ENCODE results near the gene NOTCH2NLA.
"Not testable (repeated sequence)": the region's sequence is repeated elsewhere in the genome, so short reads cannot be mapped to it uniquely, and the experiment has no call there.

NOTCH2NLA gene

DNA sequence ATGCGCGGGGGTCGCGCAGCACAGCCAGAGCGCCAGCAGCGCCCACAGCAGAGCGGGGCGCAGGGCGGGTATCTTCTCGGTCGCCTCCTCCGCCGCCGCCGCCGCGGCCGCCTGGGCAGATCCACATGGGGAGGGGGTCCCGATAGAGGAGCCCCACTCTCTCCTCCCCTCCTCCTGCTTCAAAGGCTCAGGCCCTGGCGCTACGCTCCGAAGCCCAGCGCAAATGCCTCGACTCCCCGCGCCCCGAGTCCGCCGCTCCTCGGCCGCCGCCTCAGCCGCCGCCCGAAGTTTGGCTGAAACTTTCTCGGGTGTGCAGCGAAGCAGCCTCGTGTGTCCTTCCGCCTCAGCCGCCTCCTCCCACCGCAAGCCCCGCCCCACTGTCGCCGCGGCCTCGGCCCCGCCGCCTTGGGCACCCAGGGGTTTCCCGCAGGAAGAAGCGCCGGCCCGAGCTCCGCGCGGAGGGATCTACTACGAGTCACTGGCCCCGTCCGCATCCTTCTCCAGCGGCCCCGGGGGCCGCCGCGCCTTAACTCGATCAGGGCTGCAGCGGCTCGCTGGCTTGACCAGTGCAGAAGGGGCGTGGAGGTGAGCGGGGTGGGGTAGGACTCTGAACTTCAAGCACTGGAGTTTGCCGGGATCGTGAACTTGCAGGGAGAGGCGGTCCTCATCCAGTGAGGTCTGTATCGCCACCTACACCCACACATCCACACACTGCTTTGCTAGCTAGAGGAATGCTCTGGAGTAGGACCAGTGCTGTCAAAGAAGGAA is at the start of gene NOTCH2NLA:
Gene NOTCH2NLA, minus strand, starts transcription at position 312 of the 768 bp plus-strand sequence. CDS start 39,684 bp downstream, outside the sequence.
- peak; percentile 62; the same call in 2 of the 3 replicates for ATAC-seq

DNA sequence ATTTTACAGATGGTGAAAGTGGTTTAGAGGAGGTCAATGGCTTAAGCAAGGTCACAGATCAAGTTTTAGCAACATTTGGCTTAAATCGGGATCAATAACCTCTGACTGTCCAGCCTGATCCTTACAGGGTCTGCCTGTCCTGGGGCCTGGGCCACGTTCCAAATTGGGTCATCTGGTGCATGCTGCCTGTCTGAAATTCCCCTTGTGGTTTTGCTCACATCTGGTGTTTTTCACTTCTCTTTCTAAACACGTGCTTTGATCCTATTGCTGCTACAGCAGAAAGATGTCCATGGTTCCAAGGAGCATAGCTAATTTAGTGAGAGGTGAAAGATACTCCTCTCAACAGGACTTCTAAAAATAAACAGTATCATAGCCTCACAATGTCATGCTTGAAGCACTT is 49.5 kb upstream of the NOTCH2NLA start:
- peak; percentile 82 for ATAC-seq

DNA sequence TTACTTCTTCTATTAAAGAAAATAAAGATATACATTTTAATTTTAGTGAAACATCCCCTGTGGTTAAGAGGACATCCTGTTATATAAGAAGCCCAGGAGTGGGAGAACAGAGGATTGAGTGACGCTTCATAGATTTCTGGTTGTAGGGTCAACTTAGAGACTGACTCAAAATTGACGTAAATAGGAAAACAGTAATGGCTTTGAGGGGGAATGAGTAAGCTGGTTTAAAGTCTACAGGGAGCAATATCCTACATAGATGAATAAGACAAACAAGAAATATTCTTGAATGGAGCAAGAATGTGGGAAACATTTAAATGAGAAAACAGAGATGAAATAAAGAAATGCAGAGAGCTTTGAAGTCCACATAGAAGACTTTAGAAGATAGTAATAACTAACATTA is 48.3 kb upstream of the NOTCH2NLA start:
- ATAC-seq, result not testable (repeated sequence)

DNA sequence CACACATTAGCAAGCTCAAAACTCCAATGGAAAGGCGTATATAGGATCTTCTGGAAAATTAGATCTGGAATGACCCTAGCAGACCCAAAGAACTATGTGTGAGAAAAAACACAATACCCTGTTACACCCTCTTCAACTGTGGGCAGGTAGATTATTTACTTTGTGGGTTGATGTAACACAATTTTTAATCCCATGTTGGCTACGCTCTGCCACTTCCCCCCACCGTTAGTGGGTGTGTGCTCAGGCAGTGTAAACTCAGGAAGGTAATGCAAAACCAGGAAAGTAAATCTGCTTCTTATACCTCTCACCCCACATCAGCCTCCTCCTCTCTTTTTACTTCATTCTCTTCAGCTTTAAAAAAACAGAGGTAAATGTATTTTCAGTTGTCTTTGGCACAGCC is 45.3 kb upstream of the NOTCH2NLA start:
- not testable (repeated sequence) for ATAC-seq

DNA sequence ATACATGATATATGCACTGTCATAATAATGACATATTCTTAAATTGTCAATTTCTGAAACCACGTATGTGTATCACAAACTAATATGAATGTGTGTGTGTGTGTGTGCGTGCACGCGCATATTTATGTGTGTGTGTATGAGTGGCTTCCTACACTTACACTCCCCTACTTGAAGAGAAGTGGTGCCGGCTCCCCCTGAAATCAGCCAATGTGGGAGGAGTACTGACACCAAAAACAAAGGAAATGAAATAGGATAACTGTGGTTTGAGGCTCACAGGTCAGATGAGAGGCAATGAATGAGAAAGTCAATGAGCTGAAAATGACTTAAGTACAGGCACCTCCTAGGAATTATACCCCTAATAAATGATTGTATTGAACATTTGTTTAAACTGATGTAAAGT is 44.4 kb upstream of the NOTCH2NLA start:
- ATAC-seq, result peak; percentile 14; the same call in 2 of the 3 replicates

DNA sequence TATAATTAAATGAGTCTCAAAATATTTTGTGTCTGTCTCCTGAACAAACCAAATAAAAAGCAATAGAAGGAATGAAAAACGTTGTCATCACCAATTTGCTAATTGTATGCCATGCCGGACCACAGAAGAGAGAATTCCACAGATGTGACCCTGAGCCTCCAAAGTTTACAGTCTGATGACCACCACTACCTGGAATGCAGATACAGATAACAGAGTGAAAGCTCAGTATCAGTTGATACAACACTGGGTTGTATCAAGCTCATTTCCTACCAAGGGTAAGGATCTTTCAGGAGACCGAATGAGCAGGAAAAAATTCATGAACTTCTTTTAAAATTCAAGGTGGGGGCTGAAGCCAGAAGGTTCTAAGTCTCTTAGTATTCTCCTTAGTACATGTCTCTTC is 43.9 kb upstream of the NOTCH2NLA start:
- ATAC-seq, result peak; percentile 91

DNA sequence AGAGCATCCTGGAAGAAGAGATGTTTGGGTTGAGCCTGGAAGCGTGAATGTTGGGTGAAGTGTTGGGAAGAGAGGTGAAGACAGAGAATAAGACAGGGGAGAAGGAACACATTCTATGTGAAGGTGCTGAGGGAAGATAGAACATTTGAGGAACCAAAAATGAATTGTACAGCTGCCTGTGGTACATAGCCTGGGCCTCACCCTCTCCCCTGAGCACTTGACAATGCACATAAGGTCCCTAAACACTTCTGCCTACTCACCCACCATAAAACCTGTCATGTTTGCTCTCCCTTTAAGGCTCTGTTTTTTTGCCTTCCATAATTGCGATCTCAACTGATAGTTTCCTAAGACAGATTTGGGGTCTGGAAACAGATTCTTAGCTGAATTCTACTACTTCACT is 43.2 kb upstream of the NOTCH2NLA start:
- ATAC-seq, result not testable (repeated sequence)

DNA sequence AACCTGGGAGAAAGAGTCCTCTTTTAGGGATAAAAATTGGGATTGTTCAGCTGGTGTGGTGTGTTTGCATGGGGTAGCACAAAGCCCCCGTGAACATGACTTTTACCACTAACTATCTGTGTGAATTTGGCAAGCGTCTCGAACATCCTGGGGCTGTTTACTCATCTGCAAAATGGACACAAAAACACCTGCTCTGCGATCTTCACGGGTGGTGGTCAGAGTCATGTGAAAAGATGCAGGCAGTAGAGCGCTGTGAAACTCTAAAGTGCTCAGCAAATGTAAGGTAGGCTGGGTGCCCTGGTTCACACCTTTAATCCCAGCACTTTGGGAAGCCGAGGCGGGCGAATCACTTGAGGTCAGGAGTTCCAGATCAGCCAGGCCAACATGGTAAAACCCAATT is 41.3 kb upstream of the NOTCH2NLA start:
- ATAC-seq, result not testable (repeated sequence)

DNA sequence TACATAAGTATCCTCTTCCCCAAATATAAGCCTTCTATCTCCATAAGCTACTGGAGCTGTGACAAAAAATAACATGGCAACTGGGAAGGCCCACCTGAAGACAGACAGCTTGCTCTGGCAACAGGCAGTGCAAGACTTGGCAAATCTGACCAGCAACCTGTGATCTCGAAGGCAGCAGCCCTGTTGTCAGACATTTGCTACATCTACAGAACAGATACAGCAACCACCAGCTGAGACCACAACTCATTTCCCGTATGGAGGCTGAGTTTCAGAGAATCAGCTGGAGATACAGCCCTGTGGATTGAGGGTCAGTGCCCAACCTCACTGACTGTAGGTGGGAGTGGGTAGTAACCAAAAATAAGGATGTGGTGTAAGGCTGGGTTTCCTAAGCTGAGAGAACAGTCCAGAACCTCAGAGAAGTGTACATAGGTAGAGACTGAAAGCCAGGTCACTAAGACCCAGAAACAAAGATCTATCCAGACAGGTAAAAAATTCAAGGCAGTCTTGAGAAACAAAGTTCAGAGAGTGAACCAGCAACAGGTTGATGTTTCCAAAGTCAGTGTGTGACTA is 37.4 kb upstream of the NOTCH2NLA start:
- ATAC-seq, result not testable (repeated sequence)

DNA sequence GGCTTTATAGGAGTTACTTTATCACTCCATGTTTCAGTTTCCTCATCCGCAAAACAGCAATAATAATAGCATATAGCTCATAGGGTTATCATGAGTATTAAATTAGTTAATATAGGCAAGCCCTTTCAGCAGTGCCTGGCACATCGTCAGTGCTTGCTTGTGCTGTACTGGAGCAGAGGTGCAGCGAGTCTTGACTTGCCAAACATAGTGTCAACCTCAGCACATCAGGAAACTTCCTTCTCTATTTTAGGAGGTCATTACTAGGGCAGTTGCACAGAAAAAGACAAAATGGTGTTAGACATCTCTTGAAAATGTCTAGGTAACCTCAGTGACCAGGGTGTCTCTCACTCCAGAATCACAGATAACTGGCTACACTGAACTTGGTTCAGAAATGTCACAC is 35.9 kb upstream of the NOTCH2NLA start:
- ATAC-seq, result not testable (repeated sequence)

DNA sequence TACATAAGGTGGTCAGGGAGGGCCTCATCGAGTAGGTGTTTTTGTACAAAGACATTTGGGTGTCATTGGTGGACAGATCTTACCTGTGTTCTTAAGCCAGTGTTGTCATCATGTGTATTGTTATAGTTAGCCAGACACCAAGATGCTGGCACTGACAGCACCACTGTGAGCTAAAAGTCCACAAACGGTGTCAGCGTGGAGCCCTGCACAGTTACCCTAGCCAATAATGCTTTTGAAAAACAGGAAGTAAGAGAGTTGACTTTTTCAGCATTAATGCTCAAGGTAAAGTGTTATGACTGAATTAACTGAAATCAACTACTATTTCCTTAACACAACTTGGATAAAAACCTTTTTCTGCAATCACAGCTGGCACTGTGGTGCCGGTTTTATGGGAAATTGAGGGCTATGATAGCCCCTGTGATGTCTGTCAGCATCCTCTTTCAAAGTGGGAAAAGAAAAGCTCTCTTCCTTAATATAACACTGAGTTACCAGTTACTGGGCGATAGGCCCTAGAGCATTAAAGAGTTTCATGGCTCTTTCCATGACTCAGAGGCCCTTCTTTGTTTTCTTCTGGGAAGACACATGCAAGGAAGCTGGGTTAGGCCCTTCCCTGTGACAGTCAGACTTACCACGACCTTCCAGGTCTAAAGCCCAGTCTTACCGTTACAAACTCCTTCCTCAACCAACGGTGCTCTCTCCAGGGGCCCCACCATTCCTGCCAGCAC is 31.3 kb upstream of the NOTCH2NLA start:
- ATAC-seq, result not testable (repeated sequence)

DNA sequence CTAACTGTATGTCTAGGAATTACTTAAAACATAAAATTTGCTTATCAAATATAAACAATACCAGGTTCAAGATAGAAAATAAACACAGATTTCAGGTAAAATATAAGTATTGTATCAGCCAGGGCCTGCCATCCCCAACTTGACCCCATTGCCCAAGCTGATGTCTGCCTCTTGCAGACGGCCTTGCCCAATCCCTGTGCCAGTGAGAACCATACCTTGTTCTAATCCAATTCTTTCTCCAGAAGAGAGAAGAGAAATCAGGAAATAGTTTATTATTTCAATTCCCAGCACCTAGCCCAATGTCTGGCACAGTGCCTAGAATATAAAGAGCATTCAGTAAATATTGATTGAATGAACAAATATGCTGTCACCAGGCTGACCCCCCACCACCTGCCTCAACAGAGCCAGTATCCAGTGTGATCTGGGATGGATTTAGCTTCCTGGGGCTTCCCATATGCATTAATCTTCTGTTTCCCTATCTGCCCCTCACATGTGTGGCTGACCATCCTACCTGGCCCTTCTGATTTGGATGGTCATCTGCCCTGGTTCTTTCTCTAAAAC is 29.3 kb upstream of the NOTCH2NLA start:
- ATAC-seq, result not testable (repeated sequence)

DNA sequence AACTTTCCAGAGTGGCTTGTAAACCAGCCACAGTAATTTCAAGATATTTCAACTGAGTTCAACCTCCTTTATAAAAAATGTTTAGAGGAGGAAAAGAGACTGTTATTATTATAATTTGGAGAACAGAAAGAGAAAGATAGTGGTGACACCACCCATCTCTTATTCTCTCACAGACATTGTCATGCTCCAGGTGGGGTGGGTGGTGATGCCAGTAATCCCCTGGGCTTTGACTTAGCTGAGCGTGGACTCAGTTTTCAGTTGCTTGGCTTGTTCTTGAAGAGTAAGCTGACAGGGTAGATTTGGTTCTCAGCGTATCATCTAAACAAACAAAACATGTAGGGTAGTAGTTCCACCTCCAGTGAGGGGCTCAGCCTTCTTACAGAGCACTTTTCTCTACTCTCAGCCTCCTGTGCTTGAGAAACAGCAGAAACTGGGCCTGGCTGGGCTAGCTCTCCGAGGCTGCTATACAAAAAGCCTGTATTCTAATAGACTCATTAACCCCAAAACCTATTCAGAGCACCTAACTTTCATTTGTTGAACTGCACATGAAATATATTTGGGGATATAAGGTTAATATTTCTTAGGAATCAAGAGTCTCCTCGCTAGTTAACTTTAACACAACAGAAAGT is 25.9 kb upstream of the NOTCH2NLA start:
- not testable (repeated sequence) for ATAC-seq

DNA sequence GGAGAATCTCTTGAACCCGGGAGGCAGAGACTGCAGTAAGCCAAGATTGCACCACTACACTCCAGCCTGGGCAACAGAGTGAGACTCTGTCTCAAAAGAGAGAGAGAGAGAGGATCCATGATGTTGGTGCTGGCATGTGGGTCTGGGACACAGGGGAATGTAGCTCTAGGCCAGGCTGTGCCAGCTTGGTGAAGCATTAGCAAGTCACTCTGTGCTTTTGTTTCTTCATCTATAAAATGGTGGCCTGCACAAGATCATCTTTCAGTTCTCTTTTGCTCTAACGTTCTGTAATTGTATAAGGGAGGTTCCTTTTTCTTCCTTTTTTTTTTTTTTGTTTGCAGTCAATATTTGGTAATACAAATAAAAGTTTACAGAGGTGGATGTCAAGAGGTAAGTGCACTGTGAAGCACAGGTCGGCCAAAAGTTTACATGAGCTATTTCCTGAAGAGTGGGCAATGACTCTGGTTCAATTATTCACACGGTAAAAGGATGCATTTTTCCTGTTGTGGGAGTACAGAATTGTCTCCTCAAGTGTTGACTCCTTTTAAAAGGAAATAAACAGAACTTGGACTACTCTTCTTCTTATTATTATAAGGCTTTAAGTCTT is 24.5 kb upstream of the NOTCH2NLA start:
- not testable (repeated sequence) for ATAC-seq

DNA sequence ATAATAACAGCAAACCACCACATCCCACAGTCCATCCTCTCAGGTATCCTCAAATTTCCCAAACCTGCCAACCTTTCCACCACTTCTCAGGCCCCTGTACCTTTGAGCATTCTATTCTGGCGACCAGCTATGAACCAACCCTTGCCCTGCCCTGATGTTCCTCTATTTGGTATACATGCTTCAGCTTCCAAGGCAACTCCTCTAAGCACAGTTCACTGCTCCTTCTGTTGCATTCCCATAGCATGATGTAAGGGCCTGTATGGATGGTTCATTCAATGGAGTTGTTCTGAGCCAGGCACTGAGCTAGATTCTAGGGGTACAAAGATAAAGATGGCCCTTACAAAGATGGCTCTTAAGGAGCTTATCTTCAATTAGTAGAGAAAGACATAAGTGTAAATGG is 22.7 kb upstream of the NOTCH2NLA start:
- peak; percentile 70 for ATAC-seq

DNA sequence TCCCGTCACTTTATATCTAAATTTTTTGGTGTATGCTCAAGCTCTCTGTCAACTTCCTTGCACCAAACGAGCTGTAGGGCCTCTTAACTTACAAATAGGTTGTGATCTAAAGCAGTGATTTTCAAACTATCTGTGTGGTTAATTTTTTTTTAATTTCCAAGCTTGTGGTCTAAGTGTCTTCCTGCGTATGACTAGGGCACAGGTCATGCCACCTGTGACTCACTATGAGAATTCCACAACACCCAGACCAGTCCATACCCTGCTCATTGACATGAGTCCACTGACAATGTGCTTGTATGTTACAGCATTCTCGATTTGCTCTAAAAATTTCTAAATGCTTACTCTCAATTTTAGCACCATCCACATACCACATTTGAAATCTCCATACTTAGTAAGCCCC is 19.8 kb upstream of the NOTCH2NLA start:
- ATAC-seq, result not testable (repeated sequence)

DNA sequence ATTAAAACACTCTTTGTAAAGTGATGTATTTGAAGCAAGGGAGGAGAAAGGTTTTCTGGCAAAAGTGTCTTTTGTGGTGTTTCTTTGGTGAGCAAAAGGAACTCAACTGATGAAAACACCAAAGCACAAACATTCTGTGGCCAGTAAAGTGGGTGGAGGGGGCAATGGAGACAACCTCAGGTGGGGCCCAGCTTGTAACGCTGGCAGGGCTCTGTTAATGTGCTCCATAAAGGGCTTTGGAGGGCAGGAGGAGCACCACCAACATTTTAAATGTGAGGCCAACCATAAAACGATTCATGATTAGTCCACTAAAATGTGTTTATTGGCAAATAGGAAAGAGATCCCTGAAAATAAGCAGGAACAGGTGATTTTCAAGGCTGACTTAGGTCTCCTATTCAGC is 7.8 kb upstream of the NOTCH2NLA start:
- ATAC-seq, result not testable (repeated sequence)

DNA sequence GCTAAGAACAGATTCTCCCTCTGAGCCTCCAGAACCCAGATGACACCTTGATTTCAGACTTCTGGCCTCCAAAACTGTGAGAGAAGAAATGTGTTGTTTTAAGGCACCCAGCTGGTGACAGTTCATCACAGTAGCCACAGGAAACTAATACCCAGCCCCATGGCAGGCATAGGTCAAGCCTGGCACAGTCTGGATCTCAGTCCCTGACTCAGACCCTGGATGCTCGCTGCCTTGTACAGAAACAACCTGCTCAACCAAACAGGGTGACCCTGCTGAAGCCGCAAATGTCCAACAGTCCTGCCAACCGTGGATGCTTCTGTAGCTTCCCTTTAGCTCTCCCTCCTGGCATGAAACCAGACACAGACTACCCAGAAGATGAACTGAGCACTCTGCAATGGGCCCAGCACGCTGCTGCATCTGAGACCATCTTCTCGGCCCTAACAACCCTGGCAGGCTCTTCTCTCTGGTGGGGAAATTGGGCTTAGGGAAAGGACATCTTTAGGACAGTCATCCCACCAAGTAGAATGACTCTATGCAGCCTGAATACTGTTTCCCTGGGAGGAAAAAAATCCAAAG is 7.3 kb upstream of the NOTCH2NLA start:
- peak; percentile 53; the same call in 2 of the 3 replicates for ATAC-seq

DNA sequence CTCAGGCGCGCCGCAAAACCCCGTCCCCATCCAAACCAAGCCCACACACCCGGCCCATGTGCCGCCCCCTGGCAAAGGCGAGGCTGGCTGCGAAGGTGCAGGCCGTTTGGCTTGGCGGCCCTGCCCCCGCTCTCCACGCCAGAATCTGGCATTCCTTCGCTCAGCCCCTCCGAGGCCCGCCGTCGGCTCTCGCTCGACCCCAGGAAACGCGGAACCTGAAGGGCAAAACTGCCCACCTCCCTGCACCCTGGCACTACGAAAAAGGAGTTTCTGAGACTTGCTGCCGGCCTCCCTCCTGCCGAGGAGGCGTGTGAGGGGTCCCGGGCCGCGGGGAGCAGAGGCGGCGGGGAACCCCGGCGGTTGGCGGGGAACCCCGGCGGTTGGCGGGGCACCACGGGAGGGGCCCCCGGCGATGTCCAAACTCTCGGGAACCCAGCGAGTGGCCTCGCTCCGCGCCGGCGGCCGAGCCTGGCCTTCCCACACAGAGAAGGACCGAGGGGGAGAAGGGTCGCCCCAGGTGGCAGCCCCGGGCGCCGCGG is 608 bp downstream of the NOTCH2NLA start:
- peak; percentile 38; the same call in 2 of the 3 replicates for ATAC-seq

DNA sequence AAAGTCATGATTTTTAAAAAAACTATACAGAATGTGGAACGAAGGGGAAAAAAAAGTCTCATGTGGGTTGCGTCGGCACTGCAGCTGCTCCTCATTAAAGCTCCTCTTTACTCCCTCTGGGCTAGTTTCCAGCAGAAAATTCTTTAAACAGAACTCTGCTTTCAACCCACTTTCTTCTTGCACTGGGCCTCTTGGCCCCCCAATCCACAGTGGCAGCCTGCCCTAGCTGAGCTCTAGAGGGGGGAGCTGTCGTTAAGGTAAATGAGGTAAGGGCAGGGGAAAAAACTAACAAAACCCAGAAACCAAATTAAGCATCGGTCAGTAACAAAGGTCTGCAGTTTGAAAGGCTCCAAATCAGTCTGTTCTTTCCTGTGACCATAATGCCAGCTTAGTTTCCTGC is 54.3 kb downstream of the NOTCH2NLA start:
- not testable (repeated sequence) for ATAC-seq

DNA sequence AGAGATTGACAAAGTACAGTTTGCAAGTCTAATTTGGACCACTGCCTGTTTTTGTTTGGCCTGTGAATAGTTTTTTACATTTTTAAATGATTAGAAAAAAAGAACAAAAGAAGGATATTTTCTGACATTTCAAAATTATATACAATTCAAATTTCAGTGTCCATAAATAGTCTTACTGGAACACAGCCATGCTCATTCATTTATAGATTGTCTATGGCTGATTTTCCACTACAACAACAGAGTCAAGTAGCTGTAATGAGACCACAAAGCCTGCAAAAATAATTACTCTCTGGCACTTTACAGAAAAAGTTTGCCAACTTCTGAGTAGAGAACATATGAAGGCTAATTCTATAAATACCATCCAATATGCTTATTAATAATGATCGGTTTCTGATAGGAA is 61.1 kb downstream of the NOTCH2NLA start:
- not testable (repeated sequence) for ATAC-seq

DNA sequence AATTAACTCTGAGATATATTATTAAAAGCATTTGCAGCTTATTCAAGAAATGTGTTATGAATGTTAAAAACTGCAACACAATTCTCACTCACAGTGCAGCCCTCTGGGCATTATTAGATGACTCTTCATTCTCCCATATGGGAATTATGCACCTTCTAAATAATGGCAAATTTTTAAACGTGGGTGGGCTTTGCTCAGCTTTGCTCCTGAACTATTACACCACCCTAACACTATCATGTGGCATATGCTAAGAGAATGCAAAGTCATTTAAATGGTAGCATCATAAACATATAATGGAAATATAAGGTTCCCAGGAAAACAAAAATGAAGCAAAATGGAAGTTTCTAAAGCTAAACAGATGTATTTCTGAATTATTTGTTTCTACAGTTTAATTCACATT is 61.5 kb downstream of the NOTCH2NLA start:
- not testable (repeated sequence) for ATAC-seq
